HTERT RPE-1 (cell line): Measurements from ENCODE around the gene TNFAIP8.

Experiments
- in situ Hi-C: fragments of 300-500 bp; cut with MboI; formaldehyde crosslinking; loops from 4 replicates; pipeline ENCODE4 v1.14.3; 2020; ENCODE audit warnings: low sequenced_read_pairs

Gene TNFAIP8

GRCh38 chr5:119365847-119366539, 10.2 kb downstream of the TNFAIP8 start:
- in situ Hi-C loops = no loop called here

- in situ Hi-C loops = no loop called here
Observed at GRCh38 chr5:119366540-119366881, 10.7 kb downstream of the TNFAIP8 start.

GRCh38 chr5:119367502-119368237, 11.9 kb downstream of the TNFAIP8 start:
- in situ Hi-C loops = no loop called here

GRCh38 chr5:119368238-119368630, 12.4 kb downstream of the TNFAIP8 start:
- in situ Hi-C loops = no loop called here

GRCh38 chr5:119370486-119370885, 14.7 kb downstream of the TNFAIP8 start:
- in situ Hi-C loops = no loop called here

- in situ Hi-C loops = no loop called here
Observed at GRCh38 chr5:119371146-119371545, 15.3 kb downstream of the TNFAIP8 start.

- in situ Hi-C loops = no loop called here
Observed at GRCh38 chr5:119373449-119373858, 17.6 kb downstream of the TNFAIP8 start.

- in situ Hi-C loops = no loop called here
Observed at GRCh38 chr5:119374901-119375300, 19.1 kb downstream of the TNFAIP8 start.

GRCh38 chr5:119377066-119377465, 21.2 kb downstream of the TNFAIP8 start:
- in situ Hi-C loops = no loop called here

GRCh38 chr5:119378075-119378700, 22.4 kb downstream of the TNFAIP8 start:
- in situ Hi-C loops = no loop called here

GRCh38 chr5:119379096-119379495, 23.3 kb downstream of the TNFAIP8 start:
- in situ Hi-C loops = no loop called here

GRCh38 chr5:119379942-119380547, 24.2 kb downstream of the TNFAIP8 start:
- in situ Hi-C loops = no loop called here

- in situ Hi-C loops = no loop called here
Observed at GRCh38 chr5:119382169-119382568, 26.4 kb downstream of the TNFAIP8 start.

GRCh38 chr5:119383008-119383407, 27.2 kb downstream of the TNFAIP8 start:
- in situ Hi-C loops = no loop called here

GRCh38 chr5:119385136-119385535, 29.3 kb downstream of the TNFAIP8 start:
- in situ Hi-C loops = no loop called here

GRCh38 chr5:119385536-119386128, 29.8 kb downstream of the TNFAIP8 start:
- in situ Hi-C loops = no loop called here

GRCh38 chr5:119386596-119387344, 31.0 kb downstream of the TNFAIP8 start:
- in situ Hi-C loops = no loop called here

- in situ Hi-C loops = no loop called here
Observed at GRCh38 chr5:119387945-119388618, 32.3 kb downstream of the TNFAIP8 start.

GRCh38 chr5:119388619-119389190, 32.9 kb downstream of the TNFAIP8 start:
- in situ Hi-C loops = no loop called here
